Measurements from ENCODE around the gene TAX1BP1.

TAX1BP1 gene

GRCh38 chr7:27799212-27799611 is 59.2 kb downstream of the TAX1BP1 start:
- Histone ChIP-seq H2AFZ (no peak overlapping the region), H3K27me3 (ENCODE audit: control insufficient read depth, insufficient read depth, low read length) (no peaks in the 10 kb centered on the region), H3K9me3 (ENCODE audit: control insufficient read depth, low read length) (no peaks in the 10 kb centered on the region), H3K4me2 (ENCODE audit: low read length) (no peak overlapping the region), H3K4me1 (no peaks in the 10 kb centered on the region), H3K4me3 (ENCODE audit: low read depth, low read length) (no peak overlapping the region), H3K27ac (no peak overlapping the region), H3K9ac (no peak overlapping the region), H3K36me3 (ENCODE audit: control insufficient read depth, insufficient read depth, low read length) (no peaks in the 10 kb centered on the region), H3K79me2 (no peaks in the 10 kb centered on the region)
- TF ChIP-seq CTCF (IDR thresholded peaks at IDR 0.05): no peak

GRCh38 chr7:27802999-27803398 is 63.0 kb downstream of the TAX1BP1 start:
- H3K4me1 ChIP-seq: no peaks in the 10 kb centered on the region
- no peaks in the 10 kb centered on the region for H3K27me3 ChIP-seq (ENCODE audit: control insufficient read depth, insufficient read depth, low read length)
- no peak overlapping the region for H3K4me3 ChIP-seq (ENCODE audit: low read depth, low read length)
- H3K27ac ChIP-seq: no peak overlapping the region
- no peak for TF ChIP-seq CTCF (IDR thresholded peaks at IDR 0.05)
- H3K79me2 ChIP-seq: no peaks in the 10 kb centered on the region
- no peak overlapping the region for H3K4me2 ChIP-seq (ENCODE audit: low read length)
- no peak overlapping the region for H2AFZ ChIP-seq
- H3K36me3 ChIP-seq (ENCODE audit: control insufficient read depth, insufficient read depth, low read length): no peaks in the 10 kb centered on the region
- H3K9ac ChIP-seq: no peak overlapping the region
- H3K9me3 ChIP-seq (ENCODE audit: control insufficient read depth, low read length): no peaks in the 10 kb centered on the region

- H3K27me3 ChIP-seq (ENCODE audit: control insufficient read depth, insufficient read depth, low read length): no peaks in the 10 kb centered on the region
- no peak for TF ChIP-seq CTCF (IDR thresholded peaks at IDR 0.05)
- H3K27ac ChIP-seq: no peak overlapping the region
- no peak overlapping the region for H3K4me3 ChIP-seq (ENCODE audit: low read depth, low read length)
- H3K36me3 ChIP-seq (ENCODE audit: control insufficient read depth, insufficient read depth, low read length): no peaks in the 10 kb centered on the region
- H3K4me1 ChIP-seq: no peaks in the 10 kb centered on the region
- H3K9me3 ChIP-seq (ENCODE audit: control insufficient read depth, low read length): no peaks in the 10 kb centered on the region
- H3K4me2 ChIP-seq (ENCODE audit: low read length): no peak overlapping the region
- H3K9ac ChIP-seq: no peak overlapping the region
- H3K79me2 ChIP-seq: no peaks in the 10 kb centered on the region
- H2AFZ ChIP-seq: no peak overlapping the region
These were observed 64.2 kb downstream of the TAX1BP1 start for GRCh38 chr7:27804139-27804538.

- no peaks in the 10 kb centered on the region for H3K36me3 ChIP-seq (ENCODE audit: control insufficient read depth, insufficient read depth, low read length)
- no peaks in the 10 kb centered on the region for H3K27me3 ChIP-seq (ENCODE audit: control insufficient read depth, insufficient read depth, low read length)
- H3K4me2 ChIP-seq (ENCODE audit: low read length): no peak overlapping the region
- H3K27ac ChIP-seq: no peak overlapping the region
- no peaks in the 10 kb centered on the region for H3K4me1 ChIP-seq
- no peaks in the 10 kb centered on the region for H3K9me3 ChIP-seq (ENCODE audit: control insufficient read depth, low read length)
- H2AFZ ChIP-seq: no peak overlapping the region
- no peak overlapping the region for H3K4me3 ChIP-seq (ENCODE audit: low read depth, low read length)
- no peak for TF ChIP-seq CTCF (IDR thresholded peaks at IDR 0.05)
- no peak overlapping the region for H3K9ac ChIP-seq
- no peaks in the 10 kb centered on the region for H3K79me2 ChIP-seq
These were observed 68.7 kb downstream of the TAX1BP1 start for GRCh38 chr7:27808626-27809025.

- TF ChIP-seq CTCF (IDR thresholded peaks at IDR 0.05): no peak
- Histone ChIP-seq H3K36me3 (ENCODE audit: control insufficient read depth, insufficient read depth, low read length) (no peaks in the 10 kb centered on the region), H3K4me1 (no peaks in the 10 kb centered on the region), H3K79me2 (no peaks in the 10 kb centered on the region), H3K9me3 (ENCODE audit: control insufficient read depth, low read length) (no peaks in the 10 kb centered on the region), H2AFZ (no peak overlapping the region), H3K27ac (no peak overlapping the region), H3K4me3 (ENCODE audit: low read depth, low read length) (no peak overlapping the region), H3K27me3 (ENCODE audit: control insufficient read depth, insufficient read depth, low read length) (no peaks in the 10 kb centered on the region), H3K9ac (no peak overlapping the region), H3K4me2 (ENCODE audit: low read length) (no peak overlapping the region)
These were observed 70.2 kb downstream of the TAX1BP1 start for GRCh38 chr7:27810186-27810585.

Data from parathyroid adenoma (tissue), 2 donors.